Coronary artery (tissue), 2 donors: ENCODE results near the gene CUX1.
A peak's percentile ranks its signal among the peaks of the same experiment; 100 is the strongest.
"Not testable (repeated sequence)": the region's sequence is repeated elsewhere in the genome, so short reads cannot be mapped to it uniquely, and the experiment has no call there.

ENCODE experiments used
- DNase-seq: peaks from one replicate; pipeline ENCODE4 v3.0.0-alpha.2; 2017; ENCODE audit warnings: low spot score
- H3K27ac ChIP-seq, 2 donors: fragments of 200-600 bp; sonication (generic); one replicate each; pipeline ENCODE4 v1.5.1; 2016 to 2019
- H3K4me3 ChIP-seq: fragments of 200-600 bp; sonication (generic); 2 replicates; pipeline ENCODE4 v1.5.1; 2016; ENCODE audit warnings: mild to moderate bottlenecking, moderate library complexity
- CTCF ChIP-seq: fragments of 200-600 bp; sonication (generic); IDR thresholded peaks from one replicate; pipeline ENCODE4 v1.5.1; 2019; ENCODE audit warnings: antibody characterized with exemption

The CUX1 gene

DNA sequence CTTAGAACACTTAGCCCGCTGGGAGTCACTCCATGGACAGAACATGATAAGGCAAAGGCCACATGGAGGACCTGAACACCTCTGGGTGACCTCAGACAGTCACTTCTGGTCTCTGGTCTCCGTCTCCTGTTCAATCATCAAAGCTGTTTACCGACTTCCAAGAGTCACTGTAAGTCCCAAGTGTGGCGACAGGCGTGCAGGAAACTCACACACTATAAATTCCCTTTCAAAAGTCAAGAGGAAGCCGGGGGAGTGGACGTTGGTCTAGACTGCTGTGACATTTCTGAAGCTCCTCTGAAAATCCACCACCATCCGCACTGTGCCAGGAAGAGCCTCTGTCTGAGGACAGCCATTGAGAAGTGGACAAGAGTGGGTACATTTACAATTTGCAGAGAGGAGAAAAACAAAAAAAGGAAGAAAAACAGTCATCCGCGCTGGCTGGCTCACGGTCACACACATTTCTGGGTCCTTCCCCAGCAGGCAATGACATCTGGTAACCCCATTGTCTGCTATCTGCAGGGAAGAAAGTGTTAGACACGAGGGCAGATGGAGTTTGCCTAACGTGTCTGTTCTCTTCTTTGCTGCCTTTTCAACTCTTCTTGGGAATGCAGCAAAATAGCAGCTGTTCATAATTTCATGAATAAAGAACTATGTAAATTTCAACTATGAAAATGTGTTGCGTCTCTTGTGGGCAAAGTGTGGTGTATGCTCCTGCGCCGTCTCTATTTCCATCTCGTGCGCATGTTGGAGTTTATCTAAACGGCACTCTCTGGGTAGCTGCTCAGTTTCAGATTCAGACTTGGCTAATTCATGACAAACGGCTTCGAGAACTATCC lies 32.9 kb upstream of the CUX1 start:
- TF ChIP-seq CTCF, result no peak
- Histone ChIP-seq H3K4me3 (peak overlapping the region; percentile 25), H3K27ac (no peak overlapping the region)
- no peak for DNase-seq

GRCh38 chr7:101787864-101788263 lies 29.6 kb upstream of the CUX1 start:
- Histone ChIP-seq H3K27ac (no peak overlapping the region), H3K4me3 (no peak overlapping the region)
- DNase-seq, result no peak
- TF ChIP-seq CTCF, result no peak

- Histone ChIP-seq H3K27ac (no peak overlapping the region), H3K4me3 (no peak overlapping the region)
- DNase-seq, result no peak
- TF ChIP-seq CTCF, result no peak
These were observed 28.9 kb upstream of the CUX1 start for GRCh38 chr7:101788517-101788916.

DNA sequence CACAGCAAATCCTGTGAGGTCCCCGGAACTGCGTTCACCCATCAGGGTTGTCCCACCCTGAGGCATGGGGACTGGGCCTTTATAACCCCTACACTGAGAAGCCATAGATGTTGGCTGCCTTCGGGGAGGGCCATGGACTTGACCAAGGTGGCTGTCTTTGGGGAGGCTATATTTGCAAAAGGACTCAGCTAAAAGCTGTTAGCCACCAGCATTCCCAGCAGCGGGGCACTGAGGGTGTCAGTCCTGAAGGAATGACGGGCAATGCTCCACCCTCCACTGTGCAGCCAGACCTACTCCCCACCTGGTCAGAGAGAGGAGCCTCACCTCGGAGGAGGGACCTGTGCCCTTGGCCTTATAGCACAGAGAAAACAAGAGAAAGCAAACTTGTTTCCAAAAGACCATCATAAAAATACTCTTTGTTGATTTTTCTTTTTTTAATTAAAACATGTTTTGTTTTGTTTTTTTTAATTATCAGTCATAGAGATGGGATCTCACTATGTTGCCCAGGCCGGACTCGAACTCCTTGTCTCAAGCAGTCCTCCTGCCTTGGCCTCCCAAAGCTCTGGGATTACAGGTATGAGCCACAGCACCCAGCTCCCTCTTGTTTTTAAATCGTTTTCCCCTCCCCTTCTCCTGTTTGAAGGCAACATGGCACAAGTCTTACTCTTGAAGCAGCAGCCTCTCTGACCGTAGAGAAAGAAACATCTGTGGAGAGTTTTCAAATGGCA lies 26.7 kb upstream of the CUX1 start:
- H3K27ac ChIP-seq, result no peak overlapping the region
- H3K4me3 ChIP-seq, result no peak overlapping the region
- DNase-seq, result no peak
- TF ChIP-seq CTCF, result no peak

DNA sequence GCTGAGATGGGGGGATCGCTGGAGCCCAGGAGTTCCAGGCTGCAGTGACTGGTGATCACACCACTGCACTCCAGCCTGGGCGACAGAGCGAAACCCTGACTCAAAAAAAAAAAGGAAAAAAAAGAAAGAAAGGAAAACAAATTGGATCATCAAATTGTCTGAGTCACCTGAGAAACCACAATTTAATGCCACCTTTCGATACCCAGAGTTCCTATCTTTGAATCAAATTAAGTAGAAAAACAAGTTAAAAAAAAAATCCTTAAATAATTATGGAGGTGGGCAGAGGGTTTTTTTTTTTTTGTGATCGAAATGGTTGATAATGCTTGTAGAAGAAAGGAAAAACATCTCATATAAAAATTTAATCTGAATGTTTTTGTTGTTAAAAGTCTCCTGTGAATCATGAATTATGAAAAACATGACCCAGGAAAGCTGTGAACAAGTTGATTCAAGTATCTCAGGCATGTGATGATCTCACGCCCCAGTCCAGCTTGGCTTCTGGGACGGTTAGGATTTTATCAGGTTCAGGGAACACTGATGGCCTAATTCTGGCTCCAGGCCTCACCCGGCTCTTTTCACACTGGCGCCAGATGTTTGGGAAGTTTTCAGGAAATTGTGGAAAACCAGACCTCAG lies 25.3 kb upstream of the CUX1 start:
- no peak overlapping the region for H3K27ac ChIP-seq
- no peak for DNase-seq
- no peak for TF ChIP-seq CTCF

GRCh38 chr7:101792682-101793071 lies 24.7 kb upstream of the CUX1 start:
- H3K27ac ChIP-seq, H3K4me3 ChIP-seq, DNase-seq: not testable (repeated sequence)

More for the DNA sequence above, 25.3 kb upstream of the CUX1 start:
- H3K4me3 ChIP-seq, result no peak overlapping the region

GRCh38 chr7:101795461-101795860 lies 22.0 kb upstream of the CUX1 start:
- no peak for TF ChIP-seq CTCF
- Histone ChIP-seq H3K27ac (no peak overlapping the region), H3K4me3 (no peak overlapping the region)
- no peak for DNase-seq

- not testable (repeated sequence) for H3K27ac ChIP-seq, DNase-seq, H3K4me3 ChIP-seq
These were observed 19.3 kb upstream of the CUX1 start for GRCh38 chr7:101798173-101798572.
